Muscle of leg (tissue), 11 donors: ENCODE measurements around the gene SPN. TPM values are rescaled to one million over a fixed set of nuclear protein-coding genes. Genes with fewer than 3 reads are reported as not detected.
"Not testable (repeated sequence)": the region's sequence is repeated elsewhere in the genome, so short reads cannot be mapped to it uniquely, and the experiment has no call there.

ENCODE experiments used
- DNase-seq: peaks from one replicate; pipeline ENCODE4 v3.0.0; 2013
- H3K27ac ChIP-seq: one replicate; pipeline ENCODE4 v1.5.1; 2013; ENCODE audit warnings: mild to moderate bottlenecking, low read length, control low read depth
- H3K27me3 ChIP-seq: one replicate; pipeline ENCODE4 v1.6.1; 2013; ENCODE audit warnings: low read length; ENCODE audit not compliant: control insufficient read depth, insufficient read depth
- H3K36me3 ChIP-seq: one replicate; pipeline ENCODE4 v1.6.1; 2013; ENCODE audit warnings: low read length; ENCODE audit not compliant: control insufficient read depth, insufficient read depth
- H3K4me1 ChIP-seq: one replicate; pipeline ENCODE4 v1.6.1; 2013; ENCODE audit warnings: low read length; ENCODE audit not compliant: control insufficient read depth, insufficient read depth
- H3K4me3 ChIP-seq: one replicate; pipeline ENCODE4 v1.5.1; 2013; ENCODE audit warnings: low read length, control low read depth
- H3K9me3 ChIP-seq: replicated peaks from 2 replicates; pipeline ENCODE4 v1.6.1; 2013; ENCODE audit warnings: low read depth, low read length; ENCODE audit not compliant: control insufficient read depth
- WGBS: methylation state at CpG from one replicate; pipeline ENCODE4 v1.1.5; 2013; ENCODE audit warnings: missing lambda C conversion rate; ENCODE audit not compliant: insufficient coverage; 5-methylcytosine and 5-hydroxymethylcytosine counted together
- polyA plus RNA-seq, 8 donors: library from polyadenylated mRNA; unstranded; fragments of 120-200 nt; gene quantifications; one replicate each; pipeline versions ENCODE4 v1.2.1 to v1.2.3, GENCODE V29; 2013; ENCODE audit warnings: inconsistent platforms in 1 of 8, low replicate concordance in 1 of 8; ENCODE audit not compliant: insufficient read length in 8 of 8, insufficient read depth in 1 of 8
- total RNA-seq: library from RNA; stranded (reverse); fragments of 120-200 nt; gene quantifications from one replicate; pipeline ENCODE4 v1.2.4, GENCODE V29; 2013

SPN gene
- total and polyA plus RNA-seq, 9 donors = 0.31 to 1.5 (median 1.1) TPM

DNA sequence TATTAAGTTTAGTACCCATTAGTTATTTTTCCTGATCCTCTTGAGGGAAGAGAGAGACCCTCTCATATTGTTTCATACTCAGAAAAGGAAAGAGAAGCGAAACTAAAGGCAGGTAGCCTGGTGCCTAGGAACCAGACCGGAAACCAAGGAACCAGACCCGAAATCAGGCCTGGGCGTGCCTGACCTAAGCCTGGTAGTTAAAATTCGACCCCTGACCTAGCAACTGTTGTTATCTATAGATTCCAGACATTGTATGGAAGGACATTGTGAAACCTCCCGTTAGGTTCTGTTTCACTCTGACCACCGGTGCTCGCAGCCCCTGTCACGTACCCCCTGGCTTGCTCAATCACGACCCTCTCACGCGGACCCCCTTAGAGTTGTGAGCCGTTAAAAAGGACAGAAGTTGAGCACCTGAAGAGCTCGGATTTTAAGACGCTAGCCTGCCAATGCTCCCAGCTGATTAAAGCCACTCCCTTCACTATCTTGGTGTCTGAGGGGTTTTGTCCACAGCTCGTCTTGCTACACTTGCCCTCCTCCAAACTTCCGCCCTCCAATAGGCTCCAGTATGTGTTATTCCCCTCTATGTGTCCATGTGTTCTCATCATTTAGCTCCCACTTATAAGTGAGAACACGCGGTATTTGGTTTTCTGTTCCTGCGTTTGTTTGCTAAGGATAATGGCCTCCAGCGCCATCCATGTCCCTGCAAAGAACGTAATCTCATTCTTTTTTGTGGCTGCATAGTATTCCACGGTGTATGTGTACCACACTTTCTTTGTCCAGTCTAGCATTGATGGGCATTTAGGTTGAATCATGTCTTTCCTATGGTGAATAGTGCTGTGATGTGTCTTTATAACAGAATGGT is 26.7 kb downstream of the SPN start:
- H3K4me3 ChIP-seq, H3K4me1 ChIP-seq, H3K27me3 ChIP-seq, DNase-seq, H3K9me3 ChIP-seq, H3K27ac ChIP-seq: not testable (repeated sequence)
- peaks cover 14% of the 10 kb centered on the region for H3K36me3 ChIP-seq
- WGBS = 79% methylated on average over 16 of the region's 23 CpGs

DNA sequence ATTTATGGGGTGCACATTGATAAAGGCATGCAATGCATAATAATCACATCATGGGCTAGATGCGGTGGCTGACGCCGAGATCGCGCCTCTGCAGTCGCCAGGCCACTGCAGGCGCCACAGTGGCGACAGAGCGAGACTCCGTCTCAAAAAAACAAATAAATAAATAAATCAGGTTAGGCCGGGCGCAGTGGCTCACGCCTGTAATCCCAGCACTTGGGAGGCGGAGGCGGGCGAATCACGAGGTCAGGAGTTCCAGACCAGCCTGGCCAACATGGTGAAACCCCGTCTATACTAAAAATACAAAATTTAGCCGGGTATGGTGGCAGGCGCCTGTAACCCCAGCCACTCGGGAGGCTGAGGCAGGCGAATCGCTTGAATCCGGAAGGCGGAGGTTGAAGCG is 29.6 kb downstream of the SPN start:
- not testable (repeated sequence) for H3K27ac ChIP-seq, H3K9me3 ChIP-seq, H3K4me3 ChIP-seq, H3K27me3 ChIP-seq, DNase-seq
- WGBS = 99% methylated on average over 20 of the region's 26 CpGs
- H3K4me1 ChIP-seq = peaks cover 14% of the 10 kb centered on the region
- peaks cover 15% of the 10 kb centered on the region for H3K36me3 ChIP-seq

DNA sequence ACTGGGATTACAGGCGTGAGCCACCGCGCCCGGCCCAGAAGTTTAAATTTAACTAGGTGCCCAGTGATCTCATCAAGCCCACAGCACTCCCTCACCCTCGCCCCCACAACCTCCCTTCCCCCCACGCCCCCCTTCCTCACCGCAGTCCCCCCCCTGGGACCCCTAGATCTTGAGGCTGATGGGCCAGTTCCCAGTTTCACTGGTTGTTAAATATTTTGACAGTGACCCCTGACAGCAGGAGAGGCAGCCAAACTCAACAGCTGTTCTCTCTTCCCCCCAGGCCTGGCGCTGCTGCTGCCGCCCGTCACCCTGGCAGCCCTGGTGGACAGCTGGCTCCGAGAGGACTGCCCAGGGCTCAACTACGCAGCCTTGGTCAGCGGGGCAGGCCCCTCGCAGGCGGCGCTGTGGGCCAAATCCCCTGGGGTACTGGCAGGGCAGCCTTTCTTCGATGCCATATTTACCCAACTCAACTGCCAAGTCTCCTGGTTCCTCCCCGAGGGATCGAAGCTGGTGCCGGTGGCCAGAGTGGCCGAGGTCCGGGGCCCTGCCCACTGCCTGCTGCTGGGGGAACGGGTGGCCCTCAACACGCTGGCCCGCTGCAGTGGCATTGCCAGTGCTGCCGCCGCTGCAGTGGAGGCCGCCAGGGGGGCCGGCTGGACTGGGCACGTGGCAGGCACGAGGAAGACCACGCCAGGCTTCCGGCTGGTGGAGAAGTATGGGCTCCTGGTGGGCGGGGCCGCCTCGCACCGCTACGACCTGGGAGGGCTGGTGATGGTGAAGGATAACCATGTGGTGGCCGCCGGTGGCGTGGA is 31.5 kb downstream of the SPN start:
- Histone ChIP-seq H3K9me3 (peaks cover 3% of the 10 kb centered on the region), H3K4me3 (no peak overlapping the region), H3K27me3 (no peaks in the 10 kb centered on the region), H3K4me1 (peaks cover 14% of the 10 kb centered on the region), H3K27ac (peak overlapping the region; percentile 91), H3K36me3 (peaks cover 17% of the 10 kb centered on the region)
- DNase-seq = peak; percentile 89
- 75% methylated on average over 26 of the region's 41 CpGs for WGBS

DNA sequence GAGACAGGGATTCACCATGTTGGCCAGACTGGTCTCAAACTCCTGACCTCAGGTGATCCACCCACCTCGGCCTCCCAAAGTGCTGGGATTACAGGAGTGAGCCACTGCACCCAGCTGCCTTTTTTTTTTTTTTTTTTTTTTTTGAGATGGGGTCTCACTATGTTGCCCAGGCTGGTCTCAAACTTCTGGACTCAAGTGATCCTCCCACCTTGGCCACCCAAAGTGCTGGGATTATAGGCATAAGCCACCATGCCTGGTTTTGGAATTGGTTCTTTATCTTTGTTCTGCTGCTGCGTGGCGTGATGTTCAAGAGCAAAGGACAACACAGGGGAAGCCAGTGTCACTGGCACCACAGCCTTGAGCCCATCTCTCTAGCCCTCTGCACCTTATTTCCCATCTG is 32.6 kb downstream of the SPN start:
- WGBS = 100% methylated on average over 2 of the region's 3 CpGs

DNA sequence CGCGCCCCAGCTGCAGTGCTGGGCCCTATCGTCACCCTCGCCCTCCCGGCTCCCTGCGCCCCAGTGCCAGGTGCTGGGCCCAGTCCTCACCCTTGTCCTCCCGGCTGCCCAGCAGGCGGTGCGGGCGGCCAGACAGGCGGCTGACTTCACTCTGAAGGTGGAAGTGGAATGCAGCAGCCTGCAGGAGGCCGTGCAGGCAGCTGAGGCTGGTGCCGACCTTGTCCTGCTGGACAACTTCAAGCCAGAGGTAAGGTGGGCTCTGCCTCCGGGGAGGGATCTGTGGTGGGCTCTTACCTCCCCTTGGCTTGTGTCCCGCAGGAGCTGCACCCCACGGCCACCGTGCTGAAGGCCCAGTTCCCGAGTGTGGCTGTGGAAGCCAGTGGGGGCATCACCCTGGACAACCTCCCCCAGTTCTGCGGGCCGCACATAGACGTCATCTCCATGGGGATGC is 33.9 kb downstream of the SPN start:
- Histone ChIP-seq H3K27me3 (no peaks in the 10 kb centered on the region), H3K27ac (no peak overlapping the region), H3K4me1 (peaks cover 16% of the 10 kb centered on the region), H3K9me3 (peaks cover 3% of the 10 kb centered on the region), H3K36me3 (peaks cover 17% of the 10 kb centered on the region), H3K4me3 (no peak overlapping the region)
- 92% methylated on average over 21 of the region's 21 CpGs for WGBS
- DNase-seq = no peak

More for the DNA sequence above, 32.6 kb downstream of the SPN start:
- not testable (repeated sequence) for H3K4me3 ChIP-seq, H3K9me3 ChIP-seq, H3K27me3 ChIP-seq, DNase-seq, H3K27ac ChIP-seq
- H3K36me3 ChIP-seq = peaks cover 17% of the 10 kb centered on the region
- H3K4me1 ChIP-seq = peaks cover 15% of the 10 kb centered on the region

DNA sequence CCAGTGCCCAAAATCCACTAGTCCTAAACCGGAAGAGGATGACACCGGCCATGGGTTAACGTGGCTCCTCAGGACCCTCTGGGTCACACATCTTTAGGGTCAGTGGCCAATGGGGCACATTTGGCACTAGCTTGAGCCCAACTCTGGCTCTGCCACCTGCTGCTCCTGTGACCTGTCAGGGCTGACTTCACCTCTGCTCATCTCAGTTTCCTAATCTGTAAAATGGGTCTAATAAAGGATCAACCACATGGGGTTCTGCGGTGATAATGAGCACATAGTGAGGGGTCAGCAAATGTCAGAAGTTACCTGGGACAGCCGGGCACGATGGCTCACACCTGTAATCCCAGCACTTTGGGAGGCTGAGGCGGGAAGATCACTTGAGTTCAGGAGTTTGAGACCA is 34.3 kb downstream of the SPN start:
- Histone ChIP-seq H3K27ac (no peak overlapping the region), H3K27me3 (no peaks in the 10 kb centered on the region), H3K4me1 (peaks cover 16% of the 10 kb centered on the region), H3K4me3 (no peak overlapping the region), H3K9me3 (peaks cover 3% of the 10 kb centered on the region), H3K36me3 (peaks cover 17% of the 10 kb centered on the region)
- DNase-seq = no peak
- 97% methylated on average over 5 of the region's 7 CpGs for WGBS

DNA sequence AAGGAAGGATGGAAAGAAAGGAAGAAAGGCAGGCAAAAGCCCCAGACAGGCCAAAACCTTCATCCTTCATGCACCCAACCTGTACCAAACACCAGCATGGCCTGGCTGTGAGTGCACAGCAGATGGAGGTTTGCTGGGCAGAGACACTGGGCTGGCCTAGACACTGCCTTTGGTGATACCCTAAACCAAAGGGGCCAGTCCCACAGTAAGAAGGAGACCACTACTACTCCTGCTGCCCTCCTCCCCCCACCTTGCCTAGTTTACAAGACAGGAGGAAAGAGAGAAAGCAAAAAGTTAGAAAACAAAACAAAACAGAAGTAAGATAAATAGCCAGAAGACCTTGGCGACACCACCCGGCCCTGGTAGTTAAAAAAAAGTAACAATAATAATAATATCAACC is 35.0 kb downstream of the SPN start:
- H3K27ac ChIP-seq = no peak overlapping the region
- peaks cover 17% of the 10 kb centered on the region for H3K36me3 ChIP-seq
- DNase-seq = no peak
- H3K4me1 ChIP-seq = peaks cover 16% of the 10 kb centered on the region
- H3K27me3 ChIP-seq = no peaks in the 10 kb centered on the region
- no peak overlapping the region for H3K4me3 ChIP-seq
- no CpG with 5 or more reads among the region's 2 CpGs for WGBS
- H3K9me3 ChIP-seq = peaks cover 3% of the 10 kb centered on the region

DNA sequence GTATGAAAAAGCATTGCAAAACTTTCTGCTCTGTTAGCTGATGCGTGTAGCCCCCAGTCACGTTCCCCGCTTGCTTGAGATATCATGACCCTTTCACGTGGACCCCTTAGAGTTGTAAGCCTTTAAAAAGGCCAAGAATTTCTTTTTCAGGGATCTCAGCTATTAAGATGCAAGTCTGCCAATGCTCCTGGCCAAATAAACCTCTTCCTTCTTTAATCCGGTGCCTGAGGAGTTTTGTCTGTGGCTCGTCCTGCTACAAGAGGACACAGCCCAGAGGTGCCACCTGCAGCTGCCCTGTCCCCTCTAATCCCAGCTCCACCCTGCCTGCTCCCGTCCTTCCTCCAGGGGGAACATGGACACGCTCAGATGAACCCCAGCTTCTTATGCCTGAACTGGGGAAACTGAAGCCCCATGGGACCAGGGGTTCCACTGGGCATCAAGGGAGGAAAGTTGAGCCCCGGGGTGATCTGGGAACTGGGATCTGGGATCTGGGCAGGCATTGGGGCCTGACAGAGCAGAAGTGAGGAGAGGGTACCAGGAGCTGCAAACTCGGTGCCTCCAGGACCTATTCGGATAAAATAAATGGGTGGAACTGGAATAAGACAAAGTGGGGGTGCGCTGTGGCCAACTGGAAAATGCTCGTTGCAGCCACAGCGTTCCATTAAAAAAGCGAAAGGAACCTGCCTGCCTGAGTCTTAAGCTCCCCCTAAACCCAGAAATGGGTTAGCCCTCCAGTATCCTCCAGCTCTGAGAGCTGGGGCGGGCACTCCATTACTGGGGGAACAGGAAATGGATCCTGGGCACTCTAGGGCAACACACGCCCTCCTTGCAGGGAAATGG is 35.7 kb downstream of the SPN start:
- H3K9me3 ChIP-seq = peaks cover 3% of the 10 kb centered on the region
- WGBS = 89% methylated on average over 17 of the region's 17 CpGs
- H3K27ac ChIP-seq = no peak overlapping the region
- peaks cover 17% of the 10 kb centered on the region for H3K36me3 ChIP-seq
- peaks cover 16% of the 10 kb centered on the region for H3K4me1 ChIP-seq
- H3K27me3 ChIP-seq = no peaks in the 10 kb centered on the region
- H3K4me3 ChIP-seq = no peak overlapping the region
- no peak for DNase-seq

DNA sequence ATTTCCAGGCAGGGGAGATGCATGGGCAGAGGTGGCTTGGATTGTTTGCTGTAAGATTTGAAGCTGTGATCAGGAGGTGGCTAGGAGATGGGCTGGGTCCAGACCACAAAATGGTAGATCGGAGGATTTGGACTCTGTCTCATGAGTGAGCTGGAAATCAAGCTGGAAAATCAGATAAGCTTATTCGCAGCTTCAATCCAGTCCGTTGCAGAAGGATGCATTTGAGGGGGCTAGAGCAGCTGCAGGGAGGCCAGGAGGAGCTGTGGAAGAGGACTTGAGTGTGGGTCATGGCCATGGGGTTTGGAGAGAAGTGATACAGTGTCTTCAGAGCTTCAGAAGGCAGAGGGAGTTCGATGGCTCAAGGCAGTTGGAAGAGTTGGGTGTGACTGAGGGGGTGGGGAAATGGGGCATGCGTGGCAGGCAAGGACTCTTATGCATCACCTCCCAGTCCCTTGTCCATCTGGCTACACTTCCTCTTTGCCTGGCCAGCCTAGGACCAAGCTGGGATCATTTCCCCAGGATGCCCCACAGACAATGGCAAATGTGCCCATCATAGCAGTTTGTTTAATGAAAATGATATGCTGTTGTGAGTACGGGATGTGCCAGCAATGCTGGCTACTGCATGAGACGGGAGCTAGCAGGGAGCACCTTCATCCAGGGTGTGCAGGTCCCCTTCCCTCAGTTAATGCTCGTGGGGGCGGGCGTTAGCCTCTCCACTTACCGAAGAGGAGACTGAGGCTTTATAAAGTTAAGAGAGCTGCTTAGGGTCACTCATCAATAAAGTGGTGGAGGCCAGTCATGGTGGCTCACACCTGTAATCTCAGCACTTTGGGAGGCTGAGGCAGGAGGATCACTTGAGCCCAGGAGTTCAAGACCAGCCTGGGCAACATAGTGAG is 36.5 kb downstream of the SPN start:
- Histone ChIP-seq H3K27ac (no peak overlapping the region), H3K36me3 (peaks cover 17% of the 10 kb centered on the region), H3K4me3 (no peak overlapping the region), H3K4me1 (peaks cover 9% of the 10 kb centered on the region), H3K27me3 (no peaks in the 10 kb centered on the region), H3K9me3 (peaks cover 3% of the 10 kb centered on the region)
- WGBS = 74% methylated on average over 5 of the region's 11 CpGs
- DNase-seq = no peak
